ENCODE measurements around the gene UNKL.

Gene UNKL

DNA sequence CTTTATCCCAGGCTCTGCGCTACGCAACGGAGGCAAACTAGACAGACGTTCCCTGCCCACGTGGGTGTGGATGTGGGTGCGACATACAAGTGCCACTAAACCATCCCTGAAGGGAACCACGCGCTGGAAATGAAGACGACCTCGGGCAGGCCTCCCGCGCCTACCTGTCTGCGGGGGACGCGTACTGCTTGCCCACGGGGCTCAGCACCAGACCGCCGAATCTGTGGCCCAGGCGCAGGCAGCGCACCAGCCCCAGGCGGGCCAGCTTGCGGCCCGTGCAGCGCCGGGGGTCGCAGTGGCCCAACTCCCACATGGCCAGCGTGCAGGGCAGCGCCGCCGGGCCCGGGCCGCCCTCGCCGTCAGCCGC is 63.3 kb downstream of the UNKL start:
- DNase-seq (ENCODE audit: low spot score), result no peak

DNA sequence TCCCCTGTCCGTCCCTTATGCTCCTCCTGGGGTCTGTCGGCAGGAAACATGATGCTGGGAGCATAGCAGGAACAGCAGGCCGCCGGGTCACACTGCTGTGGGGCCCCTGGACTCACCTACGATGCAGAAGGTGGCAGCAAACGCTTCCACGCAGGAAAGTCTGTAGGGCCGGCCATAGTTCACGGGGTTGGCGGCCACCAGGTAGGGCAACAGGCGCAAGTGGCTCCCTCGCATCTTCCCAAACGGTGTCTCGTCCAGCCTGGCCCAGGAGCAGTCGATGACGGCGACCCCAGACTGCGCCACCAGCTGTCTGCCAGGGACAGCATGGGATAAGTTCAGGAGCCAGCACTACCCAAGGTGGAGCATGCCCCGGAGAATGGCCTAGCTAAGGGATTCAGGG is 63.8 kb downstream of the UNKL start:
- no peak for DNase-seq (ENCODE audit: low spot score)

DNA sequence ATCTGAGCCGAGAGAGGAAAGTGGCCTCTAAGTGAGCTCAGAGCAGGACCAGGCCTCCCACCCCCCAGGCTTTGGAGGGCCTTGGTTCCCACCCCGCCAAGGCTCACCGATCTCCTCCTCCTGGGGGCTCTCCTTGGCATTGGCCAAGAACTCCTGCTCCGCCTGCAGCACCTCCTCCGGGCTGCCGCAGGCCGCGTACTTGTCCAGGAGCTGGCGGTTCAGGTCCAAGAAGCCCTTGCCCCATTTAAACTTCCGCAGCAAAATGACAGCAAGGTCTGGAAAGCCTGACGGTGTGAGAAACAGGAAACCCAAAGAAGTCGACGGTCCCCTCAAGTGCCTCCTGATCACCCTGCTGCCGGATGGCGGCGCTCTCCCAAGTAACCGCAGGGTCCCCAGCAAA is 64.6 kb downstream of the UNKL start:
- DNase-seq (ENCODE audit: low spot score), result no peak

DNA sequence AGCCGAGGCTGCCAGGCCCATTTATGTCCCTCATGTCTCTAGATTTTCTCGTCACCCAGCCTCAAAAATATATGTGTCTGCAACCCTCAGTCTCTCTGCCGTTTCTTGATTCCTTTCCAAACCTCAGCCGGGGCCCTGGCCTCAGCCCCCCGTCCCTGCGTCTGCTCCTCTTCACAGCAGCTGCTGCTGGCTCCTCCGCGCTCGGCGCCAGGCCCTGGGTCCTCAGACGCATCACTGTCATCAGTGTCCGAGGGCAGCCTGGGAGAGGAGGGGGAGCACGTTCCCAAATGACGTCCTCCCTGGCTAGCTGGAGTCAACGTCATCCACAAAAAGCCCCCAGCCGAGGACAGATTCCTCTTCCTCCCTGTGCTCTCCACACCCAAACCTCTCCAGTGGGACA is 65.2 kb downstream of the UNKL start:
- DNase-seq (ENCODE audit: low spot score), result no peak

DNA sequence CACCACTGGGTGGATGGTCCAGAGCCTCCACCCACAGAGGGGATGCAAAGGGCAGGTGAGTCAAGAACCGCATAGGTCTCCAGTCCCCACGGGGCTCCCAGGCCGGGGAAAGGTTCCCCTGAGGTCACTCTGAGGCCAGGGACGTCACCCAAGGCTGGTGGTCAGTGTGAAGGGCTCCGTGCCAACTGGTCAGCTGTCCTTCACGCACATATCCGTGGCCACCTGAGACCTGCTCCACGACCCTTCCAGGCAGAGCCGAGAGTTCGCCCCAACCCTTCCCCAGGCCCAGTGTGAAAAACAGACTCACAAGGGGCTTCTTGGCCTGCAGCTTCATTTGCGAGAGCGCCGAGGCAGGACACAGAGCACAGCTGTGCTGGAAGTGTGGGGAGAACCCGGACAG is 65.6 kb downstream of the UNKL start:
- no peak for DNase-seq (ENCODE audit: low spot score)

DNA sequence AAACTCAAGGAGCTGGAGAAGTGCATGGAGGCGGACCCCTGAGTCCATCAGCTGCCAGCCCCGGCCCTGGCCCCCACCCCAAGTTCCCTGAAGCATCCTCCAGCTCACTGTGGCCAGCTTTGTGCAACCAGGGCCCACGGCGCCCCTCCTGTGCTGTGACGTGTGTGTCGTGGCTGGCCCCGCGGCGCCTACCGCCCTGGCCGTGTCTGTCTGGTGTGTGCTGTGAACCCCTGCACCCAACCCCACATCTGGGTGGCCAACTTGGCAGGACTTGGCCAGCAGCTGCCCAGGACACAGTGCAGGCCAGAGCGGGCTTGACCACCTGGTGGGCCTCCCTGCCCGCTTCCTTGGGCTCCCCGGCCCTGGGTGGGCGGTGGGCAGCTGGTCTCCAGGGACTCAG is 66.1 kb downstream of the UNKL start:
- no peak for DNase-seq (ENCODE audit: low spot score)

DNA sequence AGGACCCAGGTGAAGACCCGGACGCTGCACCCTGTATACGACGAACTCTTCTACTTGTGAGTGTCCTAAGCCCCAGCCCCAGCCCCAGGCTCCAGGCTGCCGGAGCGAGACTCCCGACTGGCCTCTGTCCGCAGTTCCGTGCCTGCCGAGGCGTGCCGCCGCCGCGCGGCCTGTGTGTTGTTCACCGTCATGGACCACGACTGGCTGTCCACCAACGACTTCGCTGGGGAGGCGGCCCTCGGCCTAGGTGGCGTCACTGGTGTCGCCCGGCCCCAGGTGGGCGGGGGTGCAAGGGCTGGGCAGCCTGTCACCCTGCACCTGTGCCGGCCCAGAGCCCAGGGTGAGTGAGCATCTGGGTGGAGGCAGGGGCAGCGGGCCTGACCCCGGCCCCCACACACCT is 66.5 kb downstream of the UNKL start:
- DNase-seq (ENCODE audit: low spot score), result no peak

DNA sequence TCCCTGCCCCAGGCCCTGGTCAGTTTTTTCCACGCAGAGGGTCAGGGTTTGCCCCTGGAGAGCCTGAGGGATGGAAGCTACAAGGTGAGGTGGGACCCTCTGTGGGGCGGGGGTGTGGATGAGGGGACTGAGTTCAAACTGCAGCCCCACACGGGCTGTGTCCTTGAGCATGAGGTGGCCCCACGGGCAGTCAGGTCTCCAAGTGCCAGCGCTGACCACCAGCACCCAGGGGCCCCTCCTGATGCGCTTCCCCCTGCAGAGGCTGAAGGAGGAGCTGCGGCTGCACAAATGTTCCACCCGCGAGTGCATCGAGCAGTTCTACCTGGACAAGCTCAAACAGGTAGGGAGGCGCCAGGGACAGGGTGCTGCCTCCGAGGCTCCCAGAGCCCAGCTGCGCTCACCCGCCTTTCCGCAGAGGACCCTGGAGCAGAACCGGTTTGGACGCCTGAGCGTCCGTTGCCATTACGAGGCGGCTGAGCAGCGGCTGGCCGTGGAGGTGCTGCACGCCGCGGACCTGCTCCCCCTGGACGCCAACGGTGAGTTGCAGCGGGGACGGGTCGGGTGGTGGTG is 67.1 kb downstream of the UNKL start:
- DNase-seq (ENCODE audit: low spot score), result no peak

DNA sequence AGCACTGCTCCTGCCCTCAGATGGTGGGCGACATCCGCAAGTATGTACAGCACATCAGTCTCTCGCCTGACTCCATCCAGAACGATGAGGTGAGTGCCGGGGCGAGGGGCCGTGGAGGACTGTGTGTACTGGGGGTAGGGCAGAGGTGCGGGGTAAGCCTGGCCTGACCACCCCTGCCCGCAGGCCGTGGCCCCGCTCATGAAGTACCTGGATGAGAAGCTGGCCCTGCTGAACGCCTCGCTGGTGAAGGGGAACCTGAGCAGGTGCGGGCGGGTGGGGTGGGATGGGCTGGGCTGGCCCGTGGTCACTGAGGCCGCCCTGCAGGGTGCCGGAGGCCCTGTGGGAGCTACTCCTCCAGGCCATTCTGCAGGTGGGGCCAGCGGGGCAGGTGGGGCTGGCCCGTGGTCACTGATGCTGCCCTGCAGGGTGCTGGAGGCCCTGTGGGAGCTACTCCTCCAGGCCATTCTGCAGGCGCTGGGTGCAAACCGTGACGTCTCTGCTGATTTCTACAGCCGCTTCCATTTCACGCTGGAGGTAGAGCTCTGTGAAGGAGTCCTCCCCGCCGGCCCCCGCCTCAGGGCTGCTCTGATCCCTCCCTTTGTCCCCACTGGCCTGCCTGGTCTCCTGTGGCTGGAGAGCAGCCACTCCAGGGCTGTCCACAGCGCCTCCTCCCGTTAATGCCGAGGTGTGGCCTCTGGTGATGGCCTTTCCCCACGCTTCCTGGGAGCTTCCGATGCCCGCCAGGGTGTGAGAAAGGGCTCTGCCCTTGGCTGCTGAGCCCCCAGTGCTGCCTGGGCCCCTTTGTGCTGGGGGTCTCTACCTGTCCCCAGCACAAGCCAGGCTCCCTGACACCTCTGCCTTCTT is 67.8 kb downstream of the UNKL start:
- no peak for DNase-seq (ENCODE audit: low spot score)

DNA sequence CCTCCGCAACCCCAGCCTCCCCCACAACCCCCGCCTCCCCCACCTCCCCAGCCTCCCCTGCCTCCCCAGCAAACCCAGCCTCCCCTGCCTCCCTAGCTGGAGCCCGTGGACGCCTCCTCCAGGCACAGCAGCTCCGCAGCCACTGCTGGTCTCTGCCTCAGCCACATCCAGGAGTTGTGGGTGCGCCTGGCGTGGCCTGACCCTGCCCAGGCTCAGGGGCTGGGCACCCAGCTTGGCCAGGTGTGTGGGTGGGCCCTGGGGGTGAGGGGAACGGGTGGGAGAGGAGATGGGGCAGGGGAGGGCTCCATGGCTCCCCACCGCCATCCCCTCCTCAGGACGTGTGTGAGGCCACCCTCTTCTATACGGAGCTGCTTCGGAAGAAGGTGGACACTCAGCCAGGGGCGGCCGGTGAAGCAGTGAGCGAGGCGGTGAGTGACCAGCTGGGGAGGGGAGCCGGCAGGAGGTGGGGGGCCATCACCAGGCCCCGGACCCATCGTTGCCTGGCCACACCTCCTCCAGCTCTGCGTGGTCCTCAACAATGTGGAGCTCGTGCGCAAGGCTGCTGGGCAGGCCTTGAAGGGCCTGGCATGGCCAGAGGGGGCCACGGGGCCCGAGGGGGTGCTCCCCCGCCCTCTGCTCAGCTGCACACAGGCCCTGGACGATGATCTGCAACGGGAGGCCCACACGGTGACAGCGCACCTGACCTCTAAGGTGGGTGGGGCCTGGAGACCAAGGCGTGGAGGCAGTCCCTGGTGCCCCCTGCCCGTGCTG is 68.7 kb downstream of the UNKL start:
- DNase-seq (ENCODE audit: low spot score), result no peak

DNA sequence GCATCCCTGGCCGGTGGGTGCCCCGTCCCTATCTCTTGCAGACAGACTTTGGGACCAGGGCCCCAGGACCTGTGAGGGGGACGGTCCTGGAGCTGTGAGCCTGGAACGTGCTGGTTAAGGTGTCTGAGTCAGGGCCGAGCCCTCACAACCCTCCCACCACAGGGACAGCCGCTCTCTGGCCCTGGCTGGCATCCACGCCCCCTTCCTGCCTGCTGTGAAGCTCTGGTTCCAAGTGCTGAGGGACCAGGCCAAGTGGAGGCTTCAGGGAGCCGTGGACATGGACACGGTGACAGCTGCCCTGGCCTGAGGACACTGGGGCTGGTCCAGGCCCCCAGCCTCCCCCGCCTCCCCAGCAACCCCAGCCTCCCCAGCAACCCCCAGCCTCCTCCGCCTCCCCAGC is 69.4 kb downstream of the UNKL start:
- no peak for DNase-seq (ENCODE audit: low spot score)

DNA sequence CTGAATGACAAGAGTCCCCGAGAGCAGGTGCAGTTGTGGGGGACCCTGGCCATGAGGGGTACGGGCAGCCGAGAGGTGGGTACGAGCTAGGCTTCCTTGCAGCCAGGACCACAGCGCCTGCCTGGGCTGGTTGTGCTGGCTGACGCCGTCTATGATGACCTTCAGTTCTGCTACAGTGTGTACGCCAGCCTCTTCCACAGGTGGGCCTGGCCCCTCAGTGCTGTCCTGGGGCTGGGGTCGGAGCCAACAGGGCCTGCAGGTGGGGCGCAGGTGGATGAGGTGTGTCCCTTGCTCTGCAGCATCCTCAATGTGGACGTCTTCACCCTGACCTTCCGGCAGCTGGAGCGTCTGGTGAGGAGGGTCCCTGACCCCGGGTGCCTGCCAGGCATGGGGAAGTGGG is 70.0 kb downstream of the UNKL start:
- DNase-seq (ENCODE audit: low spot score), result no peak

DNA sequence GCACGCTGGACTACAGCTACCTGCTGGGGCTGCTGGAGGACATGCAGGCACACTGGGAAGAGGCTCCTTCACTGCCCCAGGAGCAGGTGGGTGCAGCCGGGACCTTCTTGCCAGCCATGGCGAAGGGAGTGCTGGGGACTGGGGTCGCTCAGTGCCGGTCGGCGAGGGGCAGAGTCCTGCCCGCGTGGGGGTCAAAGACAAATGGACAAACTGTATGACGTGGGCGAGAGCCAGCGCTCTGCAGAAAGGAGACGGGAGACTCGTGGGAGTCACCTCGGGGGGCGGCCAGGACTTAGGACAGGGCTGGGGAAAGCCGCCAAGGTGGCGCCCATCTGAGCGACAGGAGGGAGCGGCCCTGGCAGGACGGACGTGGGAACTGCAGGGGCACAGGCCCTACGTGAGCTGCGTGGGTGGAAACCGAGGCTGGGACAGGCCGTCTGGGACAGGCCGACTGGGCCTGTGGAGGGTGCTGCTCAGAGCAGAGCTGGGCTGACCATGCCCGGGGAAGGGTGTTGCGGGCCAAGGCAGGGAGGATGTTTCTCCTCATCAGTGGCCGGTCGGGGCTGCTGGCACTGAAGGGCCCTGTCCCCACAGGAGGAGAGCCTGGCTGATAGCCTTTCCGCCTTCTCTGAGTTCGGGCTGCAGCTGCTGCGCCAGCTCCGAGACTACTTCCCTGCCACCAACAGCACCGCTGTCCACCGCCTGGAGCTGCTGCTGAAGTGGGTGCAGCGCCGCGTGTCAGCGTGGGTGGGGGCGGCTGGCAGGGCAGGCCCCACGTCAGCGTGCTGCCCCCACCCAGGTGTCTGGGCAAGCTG is 70.9 kb downstream of the UNKL start:
- no peak for DNase-seq (ENCODE audit: low spot score)

DNA sequence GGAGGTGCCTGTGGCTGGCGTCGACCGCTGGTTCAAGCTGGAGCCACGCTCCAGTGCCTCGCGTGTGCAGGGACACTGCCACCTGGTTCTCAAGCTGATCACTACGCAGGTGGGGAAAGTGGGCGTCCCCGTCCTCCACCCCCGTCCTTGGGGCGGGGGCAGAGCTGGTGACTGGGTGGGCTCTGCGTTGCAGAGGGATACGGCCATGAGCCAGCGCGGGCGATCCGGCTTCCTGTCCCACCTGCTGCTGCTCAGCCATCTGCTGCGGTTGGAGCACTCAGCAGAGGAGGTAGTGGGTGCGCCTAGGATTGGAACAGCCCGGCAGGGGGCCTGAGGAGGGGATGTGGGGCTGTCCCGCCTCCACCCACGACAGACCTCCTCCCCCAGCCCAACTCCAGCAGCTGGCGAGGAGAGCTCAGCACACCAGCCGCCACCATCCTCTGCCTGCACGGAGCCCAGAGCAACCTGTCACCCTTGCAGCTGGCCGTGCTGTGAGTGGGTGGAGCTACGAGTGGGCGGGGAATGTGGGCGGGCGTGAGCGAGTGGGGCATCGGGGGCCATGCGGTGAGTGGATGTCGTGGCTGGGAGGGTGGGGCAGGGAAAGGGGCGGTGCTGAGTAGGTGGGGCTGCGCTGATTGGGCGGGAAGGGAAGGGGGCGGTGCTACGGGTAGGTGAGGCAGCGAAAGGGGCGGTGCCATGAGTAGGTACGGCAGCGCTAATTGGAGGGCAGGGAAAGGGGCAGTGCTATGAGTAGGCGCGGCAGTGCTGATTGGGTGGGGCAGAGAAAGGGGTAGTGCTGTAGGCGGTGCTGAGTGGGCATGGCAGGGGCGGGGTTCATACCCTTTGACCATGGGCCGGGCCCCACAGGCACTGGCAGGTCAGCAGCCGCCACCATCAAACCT is 71.7 kb downstream of the UNKL start:
- peak; percentile 92 for DNase-seq (ENCODE audit: low spot score)

DNA sequence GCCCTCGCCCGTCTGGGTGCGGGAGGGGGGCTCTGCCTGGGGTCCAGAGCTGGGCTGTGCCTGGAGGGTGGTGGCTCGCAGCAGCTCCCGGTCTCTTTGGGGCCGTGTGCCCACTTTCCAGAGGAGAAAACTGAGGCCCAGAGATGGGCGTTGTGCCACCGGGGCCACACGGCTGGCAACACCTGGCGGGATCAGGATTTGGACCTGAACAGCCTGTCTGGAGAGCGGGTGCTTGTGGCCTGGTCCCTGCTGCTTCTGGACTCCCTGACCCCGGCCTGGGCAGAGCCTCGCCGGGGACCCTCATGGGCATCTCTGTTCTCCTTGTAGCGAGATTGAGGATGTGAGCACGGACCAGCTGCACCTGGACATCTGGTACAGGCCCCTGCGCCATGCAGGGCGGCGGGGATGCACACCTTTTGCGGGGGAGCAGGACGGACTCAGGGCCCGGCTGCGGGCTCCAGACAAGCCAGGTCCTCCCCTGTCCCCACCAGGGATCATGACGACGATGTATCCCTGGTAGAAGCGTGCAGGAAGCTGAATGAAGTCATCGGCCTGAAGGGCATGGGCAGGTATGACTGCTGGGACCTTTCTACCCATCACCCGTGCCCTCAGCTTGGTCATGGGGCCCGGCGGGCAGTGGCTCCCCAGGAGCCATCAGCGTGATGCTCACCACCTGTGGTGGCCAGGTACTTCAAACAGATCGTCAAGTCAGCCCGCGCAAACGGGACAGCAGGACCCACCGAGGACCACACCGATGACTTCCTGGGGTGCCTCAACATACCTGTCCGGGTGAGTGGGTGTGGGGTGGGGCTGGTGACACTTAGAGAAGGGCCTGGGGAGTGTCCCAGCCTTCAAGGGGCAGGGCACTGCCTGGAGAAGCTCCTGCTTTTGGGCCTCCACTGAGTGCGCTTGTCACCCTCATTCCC is 72.7 kb downstream of the UNKL start:
- no peak for DNase-seq (ENCODE audit: low spot score)

DNA sequence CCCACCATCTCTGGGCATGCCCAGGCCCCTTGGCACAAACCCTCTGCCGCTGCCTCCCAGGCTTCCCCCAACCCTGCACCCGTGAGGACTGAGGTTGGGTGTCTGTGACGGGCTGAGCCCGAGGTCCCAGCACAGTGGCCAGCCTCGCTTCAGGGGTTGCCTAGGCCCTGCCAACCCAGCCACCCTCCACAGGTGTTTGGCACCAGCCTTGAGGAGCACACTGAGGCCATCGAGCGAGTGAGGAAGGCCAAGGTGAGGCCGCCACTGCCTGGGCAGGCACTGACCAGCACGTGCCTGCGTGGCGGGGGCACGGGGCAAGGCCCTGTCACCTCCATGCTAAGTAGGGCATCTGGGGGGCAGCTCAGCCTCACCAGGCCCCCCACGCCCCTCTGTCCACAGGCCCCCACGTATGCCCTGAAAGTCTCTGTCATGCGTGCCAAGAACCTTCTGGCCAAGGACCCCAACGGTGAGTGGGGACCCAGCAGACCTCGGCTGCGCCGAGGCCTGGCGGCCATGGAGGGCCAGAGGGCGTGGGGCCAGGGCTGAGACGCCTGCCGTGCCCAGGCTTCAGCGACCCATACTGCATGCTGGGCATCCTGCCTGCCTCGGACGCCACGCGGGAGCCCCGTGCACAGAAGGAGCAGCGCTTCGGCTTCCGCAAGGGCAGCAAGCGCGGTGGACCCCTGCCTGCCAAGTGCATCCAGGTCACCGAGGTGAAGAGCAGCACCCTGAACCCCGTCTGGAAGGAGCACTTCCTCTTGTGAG is 73.6 kb downstream of the UNKL start:
- no peak for DNase-seq (ENCODE audit: low spot score)

DNA sequence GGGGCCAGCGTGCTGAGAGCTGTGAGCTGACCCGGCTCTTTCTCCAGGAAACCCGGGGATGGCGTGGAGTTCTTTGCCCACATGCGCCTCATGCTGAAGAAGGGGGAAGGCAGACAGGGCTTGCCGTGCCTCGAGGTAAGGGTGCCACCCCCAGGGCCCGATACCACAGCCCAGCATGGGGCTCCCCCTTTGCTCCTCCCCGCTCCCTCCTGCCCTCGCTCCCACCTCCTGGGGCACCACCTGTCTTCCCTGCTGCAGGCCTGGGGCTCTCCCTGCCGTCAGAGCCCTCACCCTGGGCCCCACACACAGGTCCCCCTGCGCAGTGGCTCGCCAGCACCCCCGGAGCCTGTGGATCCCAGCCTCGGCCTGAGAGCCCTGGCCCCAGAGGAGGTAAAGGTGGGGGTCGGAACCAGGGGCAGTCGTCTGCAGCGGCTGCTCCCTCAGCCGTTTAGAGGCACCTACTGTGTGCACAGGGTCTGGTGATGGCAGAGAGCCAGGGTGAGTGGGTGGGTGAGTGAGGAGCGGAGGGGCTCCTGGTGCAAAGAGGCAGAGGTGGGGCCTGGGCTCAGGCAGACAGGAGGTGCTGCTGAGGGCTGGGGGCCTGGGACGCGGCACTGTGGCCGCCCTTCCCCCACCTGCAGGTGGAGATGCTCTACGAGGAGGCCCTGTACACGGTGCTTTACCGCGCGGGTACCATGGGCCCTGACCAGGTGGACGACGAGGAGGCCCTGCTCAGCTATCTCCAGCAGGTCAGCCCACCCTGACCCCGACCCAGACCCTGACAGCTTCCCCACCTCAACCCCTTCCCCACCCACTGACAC is 75.4 kb downstream of the UNKL start:
- DNase-seq (ENCODE audit: low spot score), result no peak

DNA sequence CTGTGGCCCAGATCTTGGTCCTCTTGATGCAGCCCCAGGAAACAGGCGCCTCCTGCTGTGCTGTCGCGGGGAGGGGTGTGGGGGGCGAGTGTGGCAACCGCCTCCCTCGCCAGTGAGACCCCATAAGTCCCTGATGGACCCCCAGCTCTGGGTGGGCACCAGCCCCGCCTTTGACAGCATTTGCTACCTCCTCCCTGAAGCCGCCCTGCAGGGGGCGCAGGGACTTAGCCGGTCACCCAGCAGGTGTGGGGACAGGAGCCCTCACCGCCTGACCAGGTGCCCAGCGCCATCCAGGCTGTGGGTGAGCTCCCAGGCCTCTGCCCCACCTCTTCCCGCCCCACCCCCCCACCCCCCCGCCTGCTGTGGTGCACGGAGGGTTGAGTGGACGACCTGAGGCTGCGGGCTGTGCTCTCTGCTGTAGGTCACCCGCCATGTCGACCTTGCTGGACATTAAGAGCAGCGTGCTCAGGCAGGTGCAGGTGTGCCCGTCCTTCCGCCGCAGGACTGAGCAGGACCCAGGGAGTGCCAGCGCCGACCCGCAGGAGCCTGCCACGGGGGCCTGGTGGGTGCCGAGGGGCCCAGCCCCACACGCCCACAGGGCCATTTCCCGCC is 76.3 kb downstream of the UNKL start:
- no peak for DNase-seq (ENCODE audit: low spot score)
